Fibroblast of mammary gland (primary cell): ENCODE results near the gene XAB2.

Experiments used
- DNase-seq: peaks from one replicate; pipeline ENCODE4 v3.0.0-alpha.2; 2010; ENCODE audit warnings: low read depth
- H3K4me3 ChIP-seq: 2 replicates; pipeline ENCODE4 v1.5.1; 2011; ENCODE audit warnings: low read depth, mild to moderate bottlenecking, low read length, moderate library complexity; ENCODE audit not compliant: control insufficient read depth
- CTCF ChIP-seq: conservative IDR thresholded peaks from 2 replicates; pipeline ENCODE4 v1.5.1; 2011; ENCODE audit warnings: low read depth, low read length, inconsistent platforms; ENCODE audit not compliant: control insufficient read depth, insufficient read depth

Gene XAB2

GRCh38 chr19:7611541-7612279 is 17.6 kb downstream of the XAB2 start:
- TF ChIP-seq CTCF = no peak
- no peak for DNase-seq
- no peak overlapping the region for H3K4me3 ChIP-seq

- H3K4me3 ChIP-seq = no peak overlapping the region
- TF ChIP-seq CTCF = no peak
- DNase-seq = no peak
Observed at GRCh38 chr19:7610491-7611240, 18.7 kb downstream of the XAB2 start.

- no peak overlapping the region for H3K4me3 ChIP-seq
- no peak for TF ChIP-seq CTCF
- DNase-seq = no peak
Observed at GRCh38 chr19:7607874-7608560, 21.3 kb downstream of the XAB2 start.

- no peak overlapping the region for H3K4me3 ChIP-seq
- DNase-seq = no peak
- no peak for TF ChIP-seq CTCF
Observed at GRCh38 chr19:7607212-7607873, 22.0 kb downstream of the XAB2 start.

GRCh38 chr19:7606289-7606688 is 23.1 kb downstream of the XAB2 start:
- no peak for DNase-seq
- TF ChIP-seq CTCF = no peak
- no peak overlapping the region for H3K4me3 ChIP-seq

- DNase-seq = peak; percentile 26
- no peak overlapping the region for H3K4me3 ChIP-seq
- TF ChIP-seq CTCF = no peak
Observed at GRCh38 chr19:7605490-7606222, 23.7 kb downstream of the XAB2 start.
